GM03348 (cell line): ENCODE results near the gene TMF1.

Experiments
- DNase-seq: peaks from one replicate; pipeline ENCODE4 v3.0.0; 2012; ENCODE audit warnings: low spot score

Gene TMF1

GRCh38 chr3:68984011-68984530 lies 68.1 kb downstream of the TMF1 start:
- no peak for DNase-seq

- DNase-seq, result no peak
Observed at GRCh38 chr3:68977486-68978167, 74.5 kb downstream of the TMF1 start.

- no peak for DNase-seq
Observed at GRCh38 chr3:68974711-68975110, 77.4 kb downstream of the TMF1 start.

GRCh38 chr3:68973639-68974038 lies 78.5 kb downstream of the TMF1 start:
- DNase-seq, result no peak

- peak; percentile 67 for DNase-seq
Observed at GRCh38 chr3:68972358-68972979, 79.7 kb downstream of the TMF1 start.
